K562 treated with DMSO at 1 percent for 48 hours (cell line): ENCODE measurements around the gene ASIC4. TPM values are rescaled to one million over a fixed set of nuclear protein-coding genes. Genes with fewer than 3 reads are reported as not detected.

Experiments used
- total RNA-seq: library from RNA; unstranded; fragments of 300-600 nt; gene quantifications from 2 replicates; pipeline ENCODE4 v1.2.3, GENCODE V29; 2022; ENCODE audit warnings: low replicate concordance; ENCODE audit errors: extremely low read depth

The ASIC4 gene
- not detected in 2 replicates for total RNA-seq

GRCh38 chr2:219514196-219514761 is at the start of gene ASIC4:
Gene ASIC4 (plus strand): TSS chr2:219514482. CDS start chr2:219514725, 243 bp downstream.

GRCh38 chr2:219498280-219499057 is 15.8 kb upstream of the ASIC4 start, which contains the start of gene GMPPA:
Gene GMPPA (plus strand): TSS chr2:219498891. CDS start chr2:219499976, 1,085 bp downstream.

DNA sequence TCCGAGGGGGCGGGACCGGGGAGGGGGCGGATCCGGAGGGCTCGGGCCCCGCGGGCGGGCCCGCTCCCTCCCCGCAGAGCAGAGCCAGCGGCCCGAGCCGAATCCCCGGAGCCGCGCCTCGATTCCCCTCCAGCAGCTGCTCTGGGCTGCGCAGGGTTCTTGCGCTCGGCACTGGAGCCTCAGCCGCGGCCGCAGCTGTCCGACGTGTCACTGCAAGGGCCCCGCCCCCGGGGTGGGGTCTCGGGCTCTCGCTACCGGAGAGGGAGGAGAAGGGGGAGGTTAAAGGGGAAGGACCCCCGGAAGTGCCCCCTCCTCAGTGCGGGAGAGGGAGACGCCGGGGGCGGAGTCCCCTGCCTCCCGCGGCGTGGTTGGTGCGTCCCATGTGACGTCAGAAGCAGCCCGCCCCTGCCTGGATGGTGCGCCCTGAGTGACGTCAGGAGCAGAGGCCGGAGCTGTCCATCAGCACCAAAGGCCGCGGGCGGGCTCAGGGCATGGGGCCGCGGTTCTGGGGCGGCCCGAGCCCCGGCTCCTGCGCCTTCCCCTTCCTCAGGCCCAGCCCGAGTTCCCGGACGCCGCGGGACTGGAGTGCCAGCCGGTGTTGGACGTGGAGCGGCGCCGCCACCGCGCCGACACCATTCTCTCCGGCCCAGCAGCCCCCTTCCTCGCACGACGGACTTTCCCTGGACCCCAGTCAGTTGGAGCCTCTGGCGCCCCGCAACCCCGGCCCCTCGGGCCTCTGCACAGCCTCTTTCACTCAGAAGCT is 29.5 kb downstream of the ASIC4 start, which contains the start of the genes CHPF and TMEM198:
CHPF (minus strand) TSS at position 214 of the 763 bp plus-strand sequence. CDS start 271 bp downstream, outside the sequence.
TMEM198 (plus strand) TSS at position 433 of the 763 bp plus-strand sequence. CDS start 700 bp downstream, outside the sequence.

GRCh38 chr2:219571311-219572236 is 57.3 kb downstream of the ASIC4 start, which contains the start of gene OBSL1:
Gene OBSL1 (minus strand): TSS chr2:219571539. CDS start chr2:219571232, 307 bp downstream.

GRCh38 chr2:219572237-219573001 is 58.1 kb downstream of the ASIC4 start, which contains the start of gene INHA:
Gene INHA (plus strand): TSS chr2:219572310. CDS start chr2:219572375, 65 bp downstream.

Other genes starting within 250 kb of the ASIC4 start
- gene DNAJB2, start 235.1 kb upstream of the ASIC4 start, total RNA-seq: not detected in 2 replicates
- gene PTPRN, start 205.1 kb upstream of the ASIC4 start, total RNA-seq: not detected in 2 replicates
- gene RESP18, start 181.7 kb upstream of the ASIC4 start, total RNA-seq: not detected in 2 replicates
- not detected in 2 replicates for gene DNPEP, start 126.6 kb upstream of the ASIC4 start, total RNA-seq
- not detected in 2 replicates for gene DES, start 96.1 kb upstream of the ASIC4 start, total RNA-seq
- gene SPEG, start 79.6 kb upstream of the ASIC4 start, total RNA-seq: not detected in 2 replicates
- gene GMPPA, start 15.6 kb upstream of the ASIC4 start, total RNA-seq: 259 TPM in 1 of 2 replicates, not detected in the other
- 168 TPM in 1 of 2 replicates, not detected in the other for gene CHPF, start 29.3 kb downstream of the ASIC4 start, total RNA-seq
- not detected in 2 replicates for gene TMEM198, start 29.5 kb downstream of the ASIC4 start, total RNA-seq
- not detected in 2 replicates for gene OBSL1, start 57.1 kb downstream of the ASIC4 start, total RNA-seq
- gene INHA, start 57.8 kb downstream of the ASIC4 start, total RNA-seq: not detected in 2 replicates
- not detected in 2 replicates for gene STK11IP, start 83.4 kb downstream of the ASIC4 start, total RNA-seq
- gene SLC4A3, start 113.1 kb downstream of the ASIC4 start, total RNA-seq: not detected in 2 replicates